GM12872 (cell line): ENCODE data around the gene ZSCAN5C.
"Not testable (repeated sequence)": the region's sequence is repeated elsewhere in the genome, so short reads cannot be mapped to it uniquely, and the experiment has no call there.

ENCODE experiments used
- CTCF ChIP-seq: IDR thresholded peaks from 3 replicates; pipeline ENCODE4 v1.5.1; 2011; ENCODE audit warnings: low read depth, mild to moderate bottlenecking, low read length, moderate library complexity; ENCODE audit not compliant: insufficient read depth

The ZSCAN5C gene

GRCh38 chr19:56193981-56194640 is 8.0 kb upstream of the ZSCAN5C start:
- no peak for TF ChIP-seq CTCF

GRCh38 chr19:56197646-56198045 is 4.4 kb upstream of the ZSCAN5C start, which contains the start of gene ZSCAN5B:
Gene ZSCAN5B, minus strand, starts transcription at chr19:56197783. Its CDS starts 4,731 bp downstream, at chr19:56193052.
- not testable (repeated sequence) for TF ChIP-seq CTCF

GRCh38 chr19:56199687-56200086 is 2.4 kb upstream of the ZSCAN5C start:
- no peak for TF ChIP-seq CTCF

- no peak for TF ChIP-seq CTCF
Measured at GRCh38 chr19:56209091-56209490, 7.0 kb downstream of the ZSCAN5C start.

GRCh38 chr19:56211718-56212117 is 9.6 kb downstream of the ZSCAN5C start:
- no peak for TF ChIP-seq CTCF

- TF ChIP-seq CTCF: no peak
Measured at GRCh38 chr19:56217039-56217949, 15.2 kb downstream of the ZSCAN5C start.

- TF ChIP-seq CTCF: no peak
Measured at GRCh38 chr19:56218961-56219360, 16.9 kb downstream of the ZSCAN5C start.
